Bladder microvascular endothelial cell (primary cell): Measurements from ENCODE around the gene HMGCLL1. TPM values are rescaled to one million over a fixed set of nuclear protein-coding genes. Genes with fewer than 3 reads are reported as not detected.

ENCODE experiments used
- total RNA-seq: library from RNA; depleted of rRNA; stranded (reverse); fragments of >200 nt; gene quantifications from 2 replicates; pipeline ENCODE4 v1.2.3, GENCODE V29; 2014

The HMGCLL1 gene
- not detected in 2 replicates for total RNA-seq

GRCh38 chr6:55578537-55579363 is at the start of gene HMGCLL1:
TSS of gene HMGCLL1 (minus strand) at chr6:55579192. CDS start at chr6:55579055, 137 bp downstream.

